HG02938 (cell line): ENCODE data around the gene DDX1.

Experiments used
- ATAC-seq: cut with Tn5 transposase; IDR thresholded peaks from one replicate; pipeline ENCODE4 v1.9.1; 2021; ENCODE audit warnings: mild to moderate bottlenecking, moderate library complexity; ENCODE audit not compliant: unreplicated experiment

Gene DDX1

GRCh38 chr2:15626967-15627366 lies 35.3 kb downstream of the DDX1 start:
- ATAC-seq, result no peak

- ATAC-seq, result no peak
Observed at GRCh38 chr2:15627817-15628684, 36.4 kb downstream of the DDX1 start.

- no peak for ATAC-seq
Observed at GRCh38 chr2:15628899-15629855, 37.5 kb downstream of the DDX1 start.

- no peak for ATAC-seq
Observed at GRCh38 chr2:15630121-15630977, 38.7 kb downstream of the DDX1 start.

- ATAC-seq, result no peak
Observed at GRCh38 chr2:15630978-15631719, 39.5 kb downstream of the DDX1 start.

GRCh38 chr2:15631883-15632282 lies 40.2 kb downstream of the DDX1 start:
- ATAC-seq, result no peak

- ATAC-seq, result no peak
Observed at GRCh38 chr2:15633043-15633970, 41.6 kb downstream of the DDX1 start.

- no peak for ATAC-seq
Observed at GRCh38 chr2:15633971-15634346, 42.3 kb downstream of the DDX1 start.

- ATAC-seq, result no peak
Observed at GRCh38 chr2:15634846-15635490, 43.3 kb downstream of the DDX1 start.

GRCh38 chr2:15636972-15637785 lies 45.5 kb downstream of the DDX1 start:
- peak; percentile 84 for ATAC-seq

GRCh38 chr2:15638720-15639119 lies 47.1 kb downstream of the DDX1 start:
- no peak for ATAC-seq

- ATAC-seq, result no peak
Observed at GRCh38 chr2:15639323-15640251, 47.9 kb downstream of the DDX1 start.

- no peak for ATAC-seq
Observed at GRCh38 chr2:15640261-15640711, 48.6 kb downstream of the DDX1 start.

GRCh38 chr2:15640784-15641183 lies 49.1 kb downstream of the DDX1 start:
- ATAC-seq, result no peak

GRCh38 chr2:15641530-15641982 lies 49.9 kb downstream of the DDX1 start:
- no peak for ATAC-seq

- no peak for ATAC-seq
Observed at GRCh38 chr2:15642011-15642814, 50.5 kb downstream of the DDX1 start.
